Measurements from ENCODE around the gene ALDH1A1.

Gene ALDH1A1

DNA sequence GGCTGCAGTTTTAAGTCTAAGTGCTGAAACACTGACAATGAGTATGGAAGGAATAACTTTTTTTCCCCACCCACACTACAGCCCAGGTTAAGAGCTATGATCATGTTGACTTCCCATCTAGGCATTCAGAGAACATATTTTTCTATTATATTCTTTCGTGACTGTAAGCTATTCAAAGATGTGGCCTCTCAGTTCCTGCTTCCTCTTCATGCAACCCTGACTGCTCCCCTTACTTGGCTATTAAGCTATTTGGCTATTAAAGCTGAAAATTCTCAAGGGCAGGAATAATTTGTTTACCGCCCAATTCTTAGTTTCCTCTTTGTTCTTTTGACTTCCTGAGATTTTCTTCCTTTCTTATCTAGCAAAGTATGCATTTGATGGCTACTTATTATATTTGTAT, 18.6 kb upstream of the ALDH1A1 start:
- H3K36me3 Mint-ChIP-seq (ENCODE audit: insufficient read depth) = no peaks in the 10 kb centered on the region
- ATAC-seq (replicated peaks; ENCODE audit: extremely low read depth, poor library complexity, severe bottlenecking) = no peak
- H3K27me3 Mint-ChIP-seq = peaks cover 14% of the 10 kb centered on the region
- no peak overlapping the region for H3K4me3 Mint-ChIP-seq
- no peak overlapping the region for H3K27ac Mint-ChIP-seq (ENCODE audit: low read depth)
- H3K9me3 Mint-ChIP-seq = no peaks in the 10 kb centered on the region
- H3K4me1 Mint-ChIP-seq = no peaks in the 10 kb centered on the region
- no peak for DNase-seq (ENCODE audit: low spot score in 2 of 2)

- H3K27ac Mint-ChIP-seq (ENCODE audit: low read depth) = no peak overlapping the region
- H3K36me3 Mint-ChIP-seq (ENCODE audit: insufficient read depth) = no peaks in the 10 kb centered on the region
- no peak overlapping the region for H3K4me3 Mint-ChIP-seq
- DNase-seq (ENCODE audit: low spot score in 2 of 2) (no peak), ATAC-seq (replicated peaks; ENCODE audit: extremely low read depth, poor library complexity, severe bottlenecking) (no peak)
- H3K9me3 Mint-ChIP-seq = peaks cover 18% of the 10 kb centered on the region
- no peaks in the 10 kb centered on the region for H3K4me1 Mint-ChIP-seq
- H3K27me3 Mint-ChIP-seq = peaks cover 6% of the 10 kb centered on the region
These were observed 7.6 kb upstream of the ALDH1A1 start for GRCh38 chr9:72960446-72960845.

DNA sequence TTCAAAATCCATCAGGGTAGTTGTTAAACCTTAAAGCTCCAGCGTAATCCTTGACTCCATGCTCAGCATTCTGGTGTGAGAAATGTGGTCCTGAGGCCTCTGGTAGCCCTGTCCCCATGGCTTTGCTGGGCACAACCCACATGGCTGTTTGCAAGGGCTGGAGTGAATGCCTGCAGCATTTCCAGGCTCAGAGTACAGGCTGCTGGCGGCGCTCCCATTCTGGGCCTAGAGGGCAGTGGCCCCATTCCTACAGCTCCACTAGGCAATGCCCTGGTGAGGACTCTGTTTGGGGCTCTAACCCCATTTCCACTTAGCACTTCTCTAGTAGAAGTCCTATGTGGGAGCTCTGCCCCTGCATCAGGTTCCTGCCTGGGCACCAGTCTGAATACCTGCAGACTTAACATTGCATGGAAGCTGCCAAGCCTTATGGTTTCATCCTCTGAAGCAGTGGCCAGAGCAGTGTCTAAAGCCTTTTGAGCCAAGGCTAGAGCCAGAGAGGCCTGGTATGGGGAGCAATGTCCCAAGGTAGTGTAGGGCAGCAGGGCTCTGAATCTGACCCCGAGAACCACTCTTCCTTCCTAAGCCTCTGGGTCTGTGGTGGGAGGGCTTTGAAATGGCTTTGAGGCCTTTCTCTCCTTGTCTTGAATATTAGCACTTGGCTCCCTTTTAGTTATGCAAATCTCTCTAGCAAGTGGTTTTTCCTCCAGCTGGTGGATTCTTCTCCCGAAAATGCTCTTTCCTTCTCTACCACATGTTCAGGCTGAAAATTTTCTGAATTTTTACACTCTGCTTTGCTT, 5.8 kb upstream of the ALDH1A1 start:
- peaks cover 18% of the 10 kb centered on the region for H3K9me3 Mint-ChIP-seq
- H3K4me1 Mint-ChIP-seq = no peaks in the 10 kb centered on the region
- H3K27me3 Mint-ChIP-seq = peaks cover 8% of the 10 kb centered on the region
- ATAC-seq (replicated peaks; ENCODE audit: extremely low read depth, poor library complexity, severe bottlenecking) = no peak
- no peak overlapping the region for H3K27ac Mint-ChIP-seq (ENCODE audit: low read depth)
- H3K36me3 Mint-ChIP-seq (ENCODE audit: insufficient read depth) = no peaks in the 10 kb centered on the region
- no peak overlapping the region for H3K4me3 Mint-ChIP-seq
- no peak for DNase-seq (ENCODE audit: low spot score in 2 of 2)

DNA sequence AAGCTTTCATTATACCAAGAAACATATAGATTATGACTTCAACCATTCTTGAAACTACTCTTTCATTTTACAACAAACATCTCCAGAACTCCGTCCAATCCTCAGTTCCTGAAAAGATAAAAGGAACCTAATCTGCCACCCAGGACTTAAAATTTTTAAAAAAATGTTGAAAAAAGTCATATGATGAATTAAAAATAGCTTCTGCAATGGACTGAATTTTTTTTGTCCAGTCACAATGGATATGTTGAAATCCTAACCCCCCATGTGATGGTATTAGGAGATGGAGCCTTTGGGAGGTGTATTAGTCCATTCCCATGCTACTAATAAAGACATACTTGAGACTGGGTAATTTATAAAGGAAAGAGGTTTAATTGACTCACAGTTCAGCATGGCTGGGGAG, 2.7 kb upstream of the ALDH1A1 start:
- no peak overlapping the region for H3K27ac Mint-ChIP-seq (ENCODE audit: low read depth)
- peaks cover 10% of the 10 kb centered on the region for H3K9me3 Mint-ChIP-seq
- H3K36me3 Mint-ChIP-seq (ENCODE audit: insufficient read depth) = no peaks in the 10 kb centered on the region
- ATAC-seq (replicated peaks; ENCODE audit: extremely low read depth, poor library complexity, severe bottlenecking) = no peak
- peaks cover 8% of the 10 kb centered on the region for H3K27me3 Mint-ChIP-seq
- DNase-seq (ENCODE audit: low spot score in 2 of 2) = no peak
- no peak overlapping the region for H3K4me3 Mint-ChIP-seq
- no peaks in the 10 kb centered on the region for H3K4me1 Mint-ChIP-seq

GRCh38 chr9:72955126-72955455, 2.2 kb upstream of the ALDH1A1 start:
- Mint-ChIP-seq H3K9me3 (peaks cover 10% of the 10 kb centered on the region), H3K27me3 (peaks cover 8% of the 10 kb centered on the region)
- no peak for DNase-seq (ENCODE audit: low spot score in 2 of 2)

DNA sequence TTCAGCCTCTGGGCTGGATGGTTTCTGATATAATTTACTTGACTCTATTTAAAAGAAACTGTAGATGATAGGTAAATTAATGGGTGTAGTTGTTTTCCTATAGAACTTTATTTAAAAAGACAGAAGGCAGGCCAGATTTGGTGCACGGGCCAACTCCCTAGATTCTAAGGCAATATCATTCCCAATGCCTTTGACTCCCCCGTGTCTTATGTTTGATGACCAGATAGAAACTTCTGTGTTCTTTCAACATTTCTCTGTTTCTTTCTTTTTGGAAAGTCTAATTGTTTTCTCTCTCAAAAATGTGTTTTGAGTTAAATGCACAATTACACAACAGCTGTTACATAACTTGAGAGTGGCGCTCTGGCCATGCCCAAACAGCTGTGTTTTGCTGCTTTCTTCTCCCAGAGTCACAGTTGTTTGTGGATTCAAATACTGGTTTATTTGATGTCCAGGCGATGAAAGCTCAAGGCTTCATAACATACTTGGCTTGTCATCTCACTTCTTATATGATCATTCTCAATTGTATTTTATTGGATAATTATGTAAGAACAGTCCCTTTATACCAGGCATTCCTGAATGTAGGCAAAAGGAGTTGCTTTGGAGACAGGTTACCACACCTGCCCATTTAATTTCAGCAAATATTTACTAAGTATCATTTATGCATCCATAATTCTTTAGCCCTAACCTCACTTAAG, 1.7 kb upstream of the ALDH1A1 start:
- Mint-ChIP-seq H3K27me3 (peaks cover 8% of the 10 kb centered on the region), H3K9me3 (peaks cover 8% of the 10 kb centered on the region), H3K4me1 (no peaks in the 10 kb centered on the region), H3K36me3 (ENCODE audit: insufficient read depth) (no peaks in the 10 kb centered on the region), H3K27ac (ENCODE audit: low read depth) (no peak overlapping the region), H3K4me3 (no peak overlapping the region)
- ATAC-seq (replicated peaks; ENCODE audit: extremely low read depth, poor library complexity, severe bottlenecking) (no peak), DNase-seq (ENCODE audit: low spot score in 2 of 2) (no peak)

More at GRCh38 chr9:72955126-72955455, 2.2 kb upstream of the ALDH1A1 start:
- Mint-ChIP-seq H3K36me3 (ENCODE audit: insufficient read depth) (no peaks in the 10 kb centered on the region), H3K4me3 (no peak overlapping the region), H3K27ac (ENCODE audit: low read depth) (no peak overlapping the region), H3K4me1 (no peaks in the 10 kb centered on the region)
- no peak for ATAC-seq (replicated peaks; ENCODE audit: extremely low read depth, poor library complexity, severe bottlenecking)

DNA sequence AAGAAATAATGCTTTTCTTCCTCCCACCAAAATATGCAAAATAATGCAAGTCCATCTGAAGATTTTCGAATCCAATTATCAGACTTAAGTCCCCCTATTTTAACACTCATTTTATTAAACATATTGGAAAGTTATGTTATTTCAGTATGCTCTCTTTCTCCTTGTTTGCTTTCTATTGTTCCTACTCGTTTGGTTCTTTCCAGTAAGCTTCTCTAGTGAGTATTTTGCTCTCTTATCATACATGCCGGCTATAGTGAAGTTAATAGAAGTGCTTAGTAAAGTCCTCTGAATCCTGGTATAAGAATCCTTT, 517 bp downstream of the ALDH1A1 start:
- no peak for DNase-seq (ENCODE audit: low spot score in 2 of 2)
- Mint-ChIP-seq H3K4me1 (no peaks in the 10 kb centered on the region), H3K9me3 (no peaks in the 10 kb centered on the region), H3K27ac (ENCODE audit: low read depth) (no peak overlapping the region), H3K4me3 (no peak overlapping the region), H3K36me3 (ENCODE audit: insufficient read depth) (no peaks in the 10 kb centered on the region), H3K27me3 (peaks cover 8% of the 10 kb centered on the region)
- ATAC-seq (replicated peaks; ENCODE audit: extremely low read depth, poor library complexity, severe bottlenecking) = no peak

DNA sequence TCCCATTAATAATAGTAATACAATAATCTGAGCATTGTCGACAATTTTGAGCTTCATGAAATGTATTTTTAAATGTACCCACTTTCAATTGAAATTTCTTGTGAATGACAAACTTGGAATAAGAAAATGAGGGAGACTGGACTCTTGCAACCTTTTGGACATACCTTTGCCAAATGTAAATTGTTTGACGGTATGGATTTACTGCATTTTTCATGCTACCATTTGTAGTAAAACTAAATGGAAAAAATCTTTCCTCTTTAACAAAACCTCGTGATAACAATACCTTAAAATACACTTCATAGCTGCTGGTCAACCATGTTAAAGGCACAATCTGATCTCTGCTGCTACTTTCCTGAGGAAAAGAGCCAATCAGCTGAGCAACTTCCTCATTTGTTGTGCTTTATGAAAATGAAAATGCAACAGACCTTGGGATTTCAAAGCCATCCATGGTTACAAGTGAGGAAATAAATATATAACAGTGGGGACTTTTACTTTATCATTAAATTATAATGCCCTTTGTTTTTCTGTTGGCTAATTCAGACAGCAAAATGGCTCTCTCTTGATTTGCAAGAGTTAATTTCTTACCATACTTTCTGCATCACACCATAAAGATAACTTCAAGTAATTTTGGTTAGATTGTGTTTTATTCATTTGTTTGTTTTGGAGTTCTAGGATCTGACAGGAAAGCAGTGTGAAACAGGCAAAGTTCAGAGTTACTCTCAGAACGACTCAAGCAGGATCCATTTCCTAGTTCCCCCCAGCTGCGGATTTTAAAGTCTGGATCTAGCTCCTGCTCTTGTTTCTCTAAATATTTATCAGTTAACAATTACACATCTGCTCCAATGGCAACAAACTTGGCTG, 1.1 kb downstream of the ALDH1A1 start:
- no peaks in the 10 kb centered on the region for H3K36me3 Mint-ChIP-seq (ENCODE audit: insufficient read depth)
- no peaks in the 10 kb centered on the region for H3K4me1 Mint-ChIP-seq
- DNase-seq (ENCODE audit: low spot score in 2 of 2) = no peak
- peaks cover 8% of the 10 kb centered on the region for H3K27me3 Mint-ChIP-seq
- no peak for ATAC-seq (replicated peaks; ENCODE audit: extremely low read depth, poor library complexity, severe bottlenecking)
- no peak overlapping the region for H3K4me3 Mint-ChIP-seq
- no peak overlapping the region for H3K27ac Mint-ChIP-seq (ENCODE audit: low read depth)
- H3K9me3 Mint-ChIP-seq = no peaks in the 10 kb centered on the region

DNA sequence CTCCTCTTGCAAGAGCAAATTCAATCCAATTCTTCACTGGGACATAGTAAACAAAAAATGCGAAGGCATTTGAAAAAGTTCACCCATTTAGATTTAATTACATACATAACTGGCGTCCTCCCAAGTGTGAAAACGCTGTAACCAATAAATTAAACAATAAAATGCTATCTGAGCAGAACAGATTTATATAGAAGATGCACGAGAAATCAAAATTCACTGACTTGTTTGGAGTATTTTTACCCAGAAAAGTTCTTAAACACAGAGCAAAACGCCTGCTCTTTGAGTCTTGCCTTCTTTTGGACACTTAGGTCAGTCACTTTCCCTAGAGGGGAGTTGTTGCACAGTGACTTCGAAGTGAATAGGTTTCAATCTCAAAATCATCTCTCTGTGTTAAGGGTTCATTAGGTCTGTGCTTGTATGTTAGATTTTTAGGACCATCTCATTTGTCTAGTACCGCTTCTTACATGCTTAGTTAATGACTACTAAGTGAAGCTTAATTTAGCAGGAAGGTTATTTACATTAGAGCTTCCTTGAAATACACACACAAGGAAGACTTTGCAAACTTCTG, 1.9 kb downstream of the ALDH1A1 start:
- no peaks in the 10 kb centered on the region for H3K4me1 Mint-ChIP-seq
- no peak overlapping the region for H3K4me3 Mint-ChIP-seq
- peaks cover 7% of the 10 kb centered on the region for H3K27me3 Mint-ChIP-seq
- DNase-seq (ENCODE audit: low spot score in 2 of 2) (no peak), ATAC-seq (replicated peaks; ENCODE audit: extremely low read depth, poor library complexity, severe bottlenecking) (no peak)
- H3K9me3 Mint-ChIP-seq = no peaks in the 10 kb centered on the region
- no peak overlapping the region for H3K27ac Mint-ChIP-seq (ENCODE audit: low read depth)
- no peaks in the 10 kb centered on the region for H3K36me3 Mint-ChIP-seq (ENCODE audit: insufficient read depth)

- Mint-ChIP-seq H3K4me1 (no peaks in the 10 kb centered on the region), H3K27me3 (no peaks in the 10 kb centered on the region), H3K27ac (ENCODE audit: low read depth) (no peak overlapping the region), H3K9me3 (no peaks in the 10 kb centered on the region), H3K4me3 (no peak overlapping the region), H3K36me3 (ENCODE audit: insufficient read depth) (no peaks in the 10 kb centered on the region)
- ATAC-seq (replicated peaks; ENCODE audit: extremely low read depth, poor library complexity, severe bottlenecking) = no peak
- no peak for DNase-seq (ENCODE audit: low spot score in 2 of 2)
These were observed 2.9 kb downstream of the ALDH1A1 start for GRCh38 chr9:72949918-72950325.

DNA sequence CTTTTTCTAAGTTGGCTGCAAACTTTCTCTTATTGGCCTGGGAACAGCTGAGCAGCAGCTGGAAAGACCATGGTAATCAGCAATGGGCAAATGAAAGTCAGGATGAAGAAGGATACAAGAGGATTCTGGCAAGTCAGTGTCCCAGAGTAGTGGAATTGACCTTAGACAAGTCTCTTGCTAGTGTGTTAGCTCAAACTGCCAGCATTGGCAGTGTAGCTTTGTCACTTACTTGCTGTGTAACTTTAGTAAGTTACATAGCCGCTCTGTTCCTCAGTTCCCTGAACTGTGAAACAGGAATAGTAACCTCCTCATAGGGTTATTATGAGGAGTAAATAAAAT, 3.6 kb downstream of the ALDH1A1 start:
- no peaks in the 10 kb centered on the region for H3K4me1 Mint-ChIP-seq
- no peak overlapping the region for H3K27ac Mint-ChIP-seq (ENCODE audit: low read depth)
- ATAC-seq (replicated peaks; ENCODE audit: extremely low read depth, poor library complexity, severe bottlenecking) (no peak), DNase-seq (ENCODE audit: low spot score in 2 of 2) (no peak)
- H3K9me3 Mint-ChIP-seq = no peaks in the 10 kb centered on the region
- no peaks in the 10 kb centered on the region for H3K27me3 Mint-ChIP-seq
- no peak overlapping the region for H3K4me3 Mint-ChIP-seq
- no peaks in the 10 kb centered on the region for H3K36me3 Mint-ChIP-seq (ENCODE audit: insufficient read depth)

DNA sequence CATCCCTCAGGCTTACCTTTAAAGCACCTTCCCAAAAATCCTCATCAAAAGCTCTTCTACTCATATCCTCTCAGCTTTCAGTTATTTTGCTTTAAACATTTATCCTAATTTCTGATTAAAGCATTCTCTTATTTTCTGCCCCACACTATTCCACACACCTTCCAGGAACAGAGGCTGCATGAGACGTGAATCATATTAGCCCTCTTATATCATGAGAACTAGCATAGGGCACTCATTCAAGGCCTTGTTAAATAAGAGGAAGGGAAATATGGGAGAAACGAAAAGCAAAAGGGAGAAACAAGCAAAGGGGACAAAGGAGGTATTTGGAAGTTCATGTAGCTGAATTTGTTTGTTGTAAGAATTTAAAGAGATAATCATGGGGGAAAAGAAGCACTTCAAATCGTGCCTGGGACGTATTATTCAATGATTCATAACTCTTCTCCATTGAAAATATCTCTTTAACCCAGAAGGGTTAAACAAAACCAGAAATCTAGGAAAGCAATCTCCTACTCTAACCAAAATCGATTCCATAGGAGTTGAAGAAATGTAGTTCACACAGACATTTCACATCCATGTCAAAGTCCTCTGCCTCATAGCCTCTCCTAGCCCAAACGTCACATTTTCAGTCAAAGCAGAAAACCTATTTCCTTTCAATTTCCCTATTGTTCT, 4.1 kb downstream of the ALDH1A1 start:
- DNase-seq (ENCODE audit: low spot score in 2 of 2) (no peak), ATAC-seq (replicated peaks; ENCODE audit: extremely low read depth, poor library complexity, severe bottlenecking) (no peak)
- H3K9me3 Mint-ChIP-seq = no peaks in the 10 kb centered on the region
- no peaks in the 10 kb centered on the region for H3K36me3 Mint-ChIP-seq (ENCODE audit: insufficient read depth)
- no peak overlapping the region for H3K4me3 Mint-ChIP-seq
- no peak overlapping the region for H3K27ac Mint-ChIP-seq (ENCODE audit: low read depth)
- peaks cover 5% of the 10 kb centered on the region for H3K27me3 Mint-ChIP-seq
- H3K4me1 Mint-ChIP-seq = no peaks in the 10 kb centered on the region

Measured in central memory CD8-positive, alpha-beta T cell (primary cell).